Measurements from ENCODE around the gene RALY.

The RALY gene

DNA sequence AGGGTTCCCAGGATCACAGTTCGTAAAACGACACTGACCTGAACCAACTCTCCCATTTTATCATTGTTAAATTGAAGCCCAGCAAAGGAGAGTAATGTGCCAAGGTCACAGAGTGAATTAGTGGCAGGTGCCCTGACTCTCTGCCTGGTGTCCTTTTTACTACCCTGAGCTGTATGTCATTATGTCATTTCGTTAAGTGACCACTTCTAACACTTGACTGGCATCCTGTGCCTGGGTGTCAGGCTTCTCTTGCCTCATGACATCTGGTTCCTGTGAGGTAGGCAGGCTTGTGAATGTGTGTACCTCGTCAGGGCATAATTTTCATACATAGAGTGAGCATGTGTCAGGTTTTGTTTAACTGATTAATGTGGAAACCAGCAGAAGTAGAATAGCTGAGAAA is 48.6 kb downstream of the RALY start:
- POLR2A ChIA-PET, result no interaction called here
- DNase-seq (ENCODE audit: extremely low spot score), result no peak
- CTCF ChIA-PET, result no interaction called here
- TF ChIP-seq HDGF (IDR thresholded peaks at IDR 0.05; ENCODE audit: borderline replicate concordance), result no peak

DNA sequence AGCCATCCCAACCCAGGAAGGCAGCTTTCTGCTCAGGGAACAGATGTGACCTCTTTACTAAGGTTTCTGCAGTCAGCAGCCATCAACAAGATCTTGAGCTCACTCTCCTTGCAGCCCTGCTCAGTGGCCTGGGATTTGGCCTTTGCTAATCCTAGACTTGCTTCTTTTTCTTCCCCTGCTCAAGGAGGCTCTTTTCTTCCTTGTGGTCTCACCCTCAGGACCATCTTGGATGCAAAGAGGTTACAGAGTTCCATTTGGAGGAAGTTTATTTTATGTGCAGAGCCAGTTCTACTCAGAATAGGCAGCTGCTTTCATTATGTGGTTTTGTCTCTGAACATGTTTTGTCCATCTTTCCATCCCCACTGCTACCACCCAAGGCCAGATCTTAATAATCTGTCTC is 49.3 kb downstream of the RALY start:
- DNase-seq (ENCODE audit: extremely low spot score), result no peak
- ChIA-PET CTCF (no interaction called here), POLR2A (no interaction called here)
- TF ChIP-seq SUZ12 (IDR thresholded peaks at IDR 0.05), result no peak
- TF ChIP-seq HDGF (IDR thresholded peaks at IDR 0.05; ENCODE audit: borderline replicate concordance), result no peak
- TF ChIP-seq ZNF384 (IDR thresholded peaks at IDR 0.05), result no peak
- TF ChIP-seq FOXK2 (IDR thresholded peaks at IDR 0.05), result no peak
- TF ChIP-seq CTBP1 (IDR thresholded peaks at IDR 0.05; ENCODE audit: borderline replicate concordance), result no peak
- no peak for TF ChIP-seq NFRKB (IDR thresholded peaks at IDR 0.05)
- no peak for TF ChIP-seq ARNT (IDR thresholded peaks at IDR 0.05)
- no peak for TF ChIP-seq SP1 (IDR thresholded peaks at IDR 0.05)
- TF ChIP-seq BHLHE40 (IDR thresholded peaks at IDR 0.05; ENCODE audit: borderline replicate concordance), result no peak
- TF ChIP-seq, protein P1, sequence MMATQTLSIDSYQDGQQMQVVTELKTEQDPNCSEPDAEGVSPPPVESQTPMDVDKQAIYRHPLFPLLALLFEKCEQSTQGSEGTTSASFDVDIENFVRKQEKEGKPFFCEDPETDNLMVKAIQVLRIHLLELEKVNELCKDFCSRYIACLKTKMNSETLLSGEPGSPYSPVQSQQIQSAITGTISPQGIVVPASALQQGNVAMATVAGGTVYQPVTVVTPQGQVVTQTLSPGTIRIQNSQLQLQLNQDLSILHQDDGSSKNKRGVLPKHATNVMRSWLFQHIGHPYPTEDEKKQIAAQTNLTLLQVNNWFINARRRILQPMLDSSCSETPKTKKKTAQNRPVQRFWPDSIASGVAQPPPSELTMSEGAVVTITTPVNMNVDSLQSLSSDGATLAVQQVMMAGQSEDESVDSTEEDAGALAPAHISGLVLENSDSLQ (IDR thresholded peaks at IDR 0.05), result no peak

- no peak for DNase-seq (ENCODE audit: extremely low spot score)
- TF ChIP-seq ARNT (IDR thresholded peaks at IDR 0.05) (no peak), SP1 (IDR thresholded peaks at IDR 0.05) (no peak), CTBP1 (IDR thresholded peaks at IDR 0.05; ENCODE audit: borderline replicate concordance) (no peak), FOXA1 (IDR thresholded peaks at IDR 0.05) (no peak), HDGF (IDR thresholded peaks at IDR 0.05; ENCODE audit: borderline replicate concordance) (no peak), BHLHE40 (IDR thresholded peaks at IDR 0.05; ENCODE audit: borderline replicate concordance) (no peak), SUZ12 (IDR thresholded peaks at IDR 0.05) (no peak), NFRKB (IDR thresholded peaks at IDR 0.05) (no peak), LEF1 (IDR thresholded peaks at IDR 0.05; ENCODE audit: borderline replicate concordance) (no peak), ELF4 (IDR thresholded peaks at IDR 0.05) (no peak), FOXM1 (IDR thresholded peaks at IDR 0.05; ENCODE audit: borderline replicate concordance) (no peak), L3MBTL2 (conservative IDR thresholded peaks at IDR 0.05) (no peak), TARDBP (IDR thresholded peaks at IDR 0.05) (no peak), FOXK2 (IDR thresholded peaks at IDR 0.05) (no peak)
- TF ChIP-seq, protein P1 (IDR thresholded peaks at IDR 0.05), result no peak
- ChIA-PET POLR2A (no interaction called here), CTCF (no interaction called here)
Measured at GRCh38 chr20:34045294-34045693, 51.6 kb downstream of the RALY start.

DNA sequence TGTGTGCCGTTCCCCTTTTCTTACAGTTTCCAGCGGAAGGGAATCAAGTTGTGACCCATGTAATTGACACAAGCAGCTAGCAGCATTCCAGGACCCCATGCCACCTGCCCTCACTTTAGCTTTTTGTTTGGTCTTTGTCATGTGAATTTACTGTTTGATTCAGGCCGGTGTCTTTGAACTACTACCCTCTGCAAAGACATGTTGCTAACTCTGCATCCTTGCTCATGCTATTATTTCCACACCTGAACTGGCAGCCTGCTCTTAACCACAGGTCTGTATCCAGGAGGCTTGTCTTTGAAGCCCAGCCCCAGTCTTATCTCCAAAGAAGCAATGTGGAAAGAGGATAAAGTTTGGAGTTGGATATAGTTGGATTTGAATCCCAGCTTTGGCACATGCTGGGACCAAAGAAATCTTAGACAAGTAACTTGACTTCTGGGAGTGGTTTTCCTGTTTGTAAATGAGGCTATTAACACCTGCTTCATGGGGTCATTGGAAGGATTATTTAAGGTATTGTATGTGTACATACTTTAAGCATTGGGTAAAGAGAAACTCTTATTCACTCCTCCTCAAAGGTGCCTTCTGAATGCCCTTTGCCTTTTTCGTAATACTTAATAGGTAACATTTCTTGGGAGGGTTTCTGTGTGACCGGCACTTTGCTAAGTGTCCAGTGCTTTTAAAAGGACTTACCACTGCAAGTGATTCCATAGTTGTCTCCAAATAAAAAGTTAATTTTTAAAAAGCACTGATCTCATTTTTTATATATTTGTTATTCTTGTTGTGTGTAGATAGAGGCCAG is 52.4 kb downstream of the RALY start:
- DNase-seq (ENCODE audit: extremely low spot score), result no peak
- POLR2A ChIA-PET, result no interaction called here
- TF ChIP-seq SUZ12 (IDR thresholded peaks at IDR 0.05), result no peak
- TF ChIP-seq ARNT (IDR thresholded peaks at IDR 0.05), result no peak
- TF ChIP-seq TARDBP (IDR thresholded peaks at IDR 0.05), result no peak
- TF ChIP-seq BHLHE40 (IDR thresholded peaks at IDR 0.05; ENCODE audit: borderline replicate concordance), result no peak
- TF ChIP-seq HDGF (IDR thresholded peaks at IDR 0.05; ENCODE audit: borderline replicate concordance), result no peak
- TF ChIP-seq ZNF384 (IDR thresholded peaks at IDR 0.05), result no peak
- TF ChIP-seq ELF4 (IDR thresholded peaks at IDR 0.05), result no peak
- TF ChIP-seq FOXM1 (IDR thresholded peaks at IDR 0.05; ENCODE audit: borderline replicate concordance), result no peak
- TF ChIP-seq NFRKB (IDR thresholded peaks at IDR 0.05), result no peak
- TF ChIP-seq CTBP1 (IDR thresholded peaks at IDR 0.05; ENCODE audit: borderline replicate concordance), result no peak
- TF ChIP-seq SP1 (IDR thresholded peaks at IDR 0.05), result no peak
- TF ChIP-seq LEF1 (IDR thresholded peaks at IDR 0.05; ENCODE audit: borderline replicate concordance), result no peak
- TF ChIP-seq FOXA1 (IDR thresholded peaks at IDR 0.05), result no peak
- no peak for TF ChIP-seq L3MBTL2 (conservative IDR thresholded peaks at IDR 0.05)
- no peak for TF ChIP-seq FOXK2 (IDR thresholded peaks at IDR 0.05)
- CTCF ChIA-PET, result no interaction called here

- POLR2A ChIA-PET, result no interaction called here
- CTCF ChIA-PET, result no interaction called here
- no peak for DNase-seq (ENCODE audit: extremely low spot score)
- TF ChIP-seq ELF4 (IDR thresholded peaks at IDR 0.05) (no peak), FOXK2 (IDR thresholded peaks at IDR 0.05) (no peak), TARDBP (IDR thresholded peaks at IDR 0.05) (no peak), ZNF384 (IDR thresholded peaks at IDR 0.05) (no peak)
Measured at GRCh38 chr20:34047010-34047687, 53.4 kb downstream of the RALY start.

- no peak for DNase-seq (ENCODE audit: extremely low spot score)
- ChIA-PET CTCF (no interaction called here), POLR2A (no interaction called here)
- no peak for TF ChIP-seq HDGF (IDR thresholded peaks at IDR 0.05; ENCODE audit: borderline replicate concordance)
- no peak for TF ChIP-seq FOXA1 (IDR thresholded peaks at IDR 0.05)
- TF ChIP-seq CTBP1 (IDR thresholded peaks at IDR 0.05; ENCODE audit: borderline replicate concordance), result no peak
- TF ChIP-seq FOXM1 (IDR thresholded peaks at IDR 0.05; ENCODE audit: borderline replicate concordance), result no peak
- TF ChIP-seq NFRKB (IDR thresholded peaks at IDR 0.05), result no peak
Measured at GRCh38 chr20:34047917-34048316, 54.2 kb downstream of the RALY start.

GRCh38 chr20:34049389-34049788 is 55.7 kb downstream of the RALY start:
- CTCF ChIA-PET, result no interaction called here
- DNase-seq (ENCODE audit: extremely low spot score), result no peak
- no peak for TF ChIP-seq ELF4 (IDR thresholded peaks at IDR 0.05)
- no peak for TF ChIP-seq ZNF384 (IDR thresholded peaks at IDR 0.05)
- TF ChIP-seq ARNT (IDR thresholded peaks at IDR 0.05), result no peak
- no peak for TF ChIP-seq CTBP1 (IDR thresholded peaks at IDR 0.05; ENCODE audit: borderline replicate concordance)
- TF ChIP-seq FOXK2 (IDR thresholded peaks at IDR 0.05), result no peak
- POLR2A ChIA-PET, result no interaction called here
